Measurements from ENCODE around the gene OR5H15.
"Not testable (repeated sequence)": the region's sequence is repeated elsewhere in the genome, so short reads cannot be mapped to it uniquely, and the experiment has no call there.

The OR5H15 gene

GRCh38 chr3:98196293-98196692, 29.8 kb downstream of the OR5H15 start:
- H3K27me3 Mint-ChIP-seq; H3K4me3 Mint-ChIP-seq; H3K27ac Mint-ChIP-seq; H3K9me3 Mint-ChIP-seq; H3K4me1 Mint-ChIP-seq (ENCODE audit: low read depth); H3K36me3 Mint-ChIP-seq (ENCODE audit: low read depth): not testable (repeated sequence)

GRCh38 chr3:98199020-98199419, 32.5 kb downstream of the OR5H15 start:
- H3K4me1 Mint-ChIP-seq (ENCODE audit: low read depth): no peaks in the 10 kb centered on the region
- peaks cover 4% of the 10 kb centered on the region for H3K27me3 Mint-ChIP-seq
- H3K36me3 Mint-ChIP-seq (ENCODE audit: low read depth): no peaks in the 10 kb centered on the region
- no peak overlapping the region for H3K4me3 Mint-ChIP-seq
- no peaks in the 10 kb centered on the region for H3K9me3 Mint-ChIP-seq
- H3K27ac Mint-ChIP-seq: no peak overlapping the region

- Mint-ChIP-seq H3K4me1 (ENCODE audit: low read depth) (no peaks in the 10 kb centered on the region), H3K27me3 (no peaks in the 10 kb centered on the region), H3K9me3 (no peaks in the 10 kb centered on the region), H3K36me3 (ENCODE audit: low read depth) (no peaks in the 10 kb centered on the region), H3K4me3 (no peak overlapping the region), H3K27ac (no peak overlapping the region)
Measured at GRCh38 chr3:98209244-98209643, 42.7 kb downstream of the OR5H15 start.

GRCh38 chr3:98213276-98213675, 46.8 kb downstream of the OR5H15 start:
- Mint-ChIP-seq H3K27ac (no peak overlapping the region), H3K9me3 (no peaks in the 10 kb centered on the region), H3K4me1 (ENCODE audit: low read depth) (no peaks in the 10 kb centered on the region), H3K27me3 (no peaks in the 10 kb centered on the region), H3K4me3 (no peak overlapping the region), H3K36me3 (ENCODE audit: low read depth) (no peaks in the 10 kb centered on the region)

- Mint-ChIP-seq H3K36me3 (ENCODE audit: low read depth) (no peaks in the 10 kb centered on the region), H3K4me1 (ENCODE audit: low read depth) (no peaks in the 10 kb centered on the region), H3K9me3 (no peaks in the 10 kb centered on the region), H3K27ac (no peak overlapping the region), H3K4me3 (no peak overlapping the region), H3K27me3 (no peaks in the 10 kb centered on the region)
Measured at GRCh38 chr3:98215051-98215450, 48.6 kb downstream of the OR5H15 start.
